Effector memory CD8-positive, alpha-beta T cell (primary cell): ENCODE results near the gene ODAD4.

Source experiments
- ATAC-seq: fragments of 150-1000 bp; cut with Tn5 transposase; replicated peaks from 2 replicates; pipeline ENCODE4 v1.10.0; 2021; ENCODE audit warnings: mild to moderate bottlenecking, moderate library complexity
- DNase-seq, 3 experiments: peaks; one replicate each; pipeline ENCODE4 v3.0.0; 2021
- H3K27ac Mint-ChIP-seq, 2 donors: one replicate each; pipeline ENCODE4 v1.8.0; 2022; ENCODE audit warnings: mild to moderate bottlenecking in 2 of 2, mixed read lengths in 2 of 2, moderate library complexity in 2 of 2
- H3K27me3 Mint-ChIP-seq, 2 donors: one replicate each; pipeline ENCODE4 v1.8.0; 2022; ENCODE audit warnings: mixed read lengths in 2 of 2
- H3K36me3 Mint-ChIP-seq: one replicate; pipeline ENCODE4 v1.8.0; 2022; ENCODE audit warnings: mild to moderate bottlenecking, moderate library complexity, mixed read lengths; ENCODE audit not compliant: insufficient read depth
- H3K4me1 Mint-ChIP-seq, 2 donors: one replicate each; pipeline ENCODE4 v1.8.0; 2022; ENCODE audit warnings: low read depth in 2 of 2, mixed read lengths in 2 of 2
- H3K4me3 Mint-ChIP-seq, 2 donors: one replicate each; pipeline ENCODE4 v1.8.0; 2022; ENCODE audit warnings: mild to moderate bottlenecking in 2 of 2, mixed read lengths in 2 of 2, moderate library complexity in 2 of 2
- H3K9me3 Mint-ChIP-seq, 2 donors: one replicate each; pipeline ENCODE4 v1.8.0; 2022; ENCODE audit warnings: mixed read lengths in 2 of 2

ODAD4 gene

GRCh38 chr17:41974031-41974430 lies 43.6 kb downstream of the ODAD4 start:
- DNase-seq (no peak), ATAC-seq (no peak)
- Mint-ChIP-seq H3K27ac (no peak overlapping the region), H3K9me3 (no peaks in the 10 kb centered on the region), H3K4me1 (peaks cover 4 to 11% of the 10 kb centered on the region in 2 donors), H3K27me3 (no peaks in the 10 kb centered on the region), H3K36me3 (peaks cover 72% of the 10 kb centered on the region), H3K4me3 (no peak overlapping the region)

- H3K9me3 Mint-ChIP-seq: no peaks in the 10 kb centered on the region
- peaks cover 79% of the 10 kb centered on the region for H3K36me3 Mint-ChIP-seq
- H3K4me3 Mint-ChIP-seq: no peak overlapping the region
- ATAC-seq (no peak), DNase-seq (no peak)
- peak overlapping the region in 1 of 2 donors; percentile 26 for H3K27ac Mint-ChIP-seq
- peaks cover 4 to 11% of the 10 kb centered on the region in 2 donors for H3K4me1 Mint-ChIP-seq
- H3K27me3 Mint-ChIP-seq: no peaks in the 10 kb centered on the region
Observed at GRCh38 chr17:41974658-41975057, 44.2 kb downstream of the ODAD4 start.

GRCh38 chr17:41975099-41976083 lies 45.0 kb downstream of the ODAD4 start:
- Mint-ChIP-seq H3K9me3 (no peaks in the 10 kb centered on the region), H3K4me3 (no peak overlapping the region), H3K36me3 (peaks cover 81% of the 10 kb centered on the region), H3K27me3 (no peaks in the 10 kb centered on the region), H3K4me1 (peaks cover 4 to 11% of the 10 kb centered on the region in 2 donors), H3K27ac (peak overlapping the region in 1 of 2 donors; percentile 16)
- no peak for DNase-seq
- no peak for ATAC-seq

GRCh38 chr17:41976142-41976768 lies 45.8 kb downstream of the ODAD4 start:
- H3K4me3 Mint-ChIP-seq: no peak overlapping the region
- DNase-seq (no peak), ATAC-seq (no peak)
- no peaks in the 10 kb centered on the region for H3K9me3 Mint-ChIP-seq
- peaks cover 84% of the 10 kb centered on the region for H3K36me3 Mint-ChIP-seq
- H3K27ac Mint-ChIP-seq: no peak overlapping the region
- H3K27me3 Mint-ChIP-seq: no peaks in the 10 kb centered on the region
- H3K4me1 Mint-ChIP-seq: peaks cover 0 to 6% of the 10 kb centered on the region in 2 donors

GRCh38 chr17:41977991-41978390 lies 47.6 kb downstream of the ODAD4 start:
- DNase-seq: no peak
- H3K4me1 Mint-ChIP-seq: no peaks in the 10 kb centered on the region
- H3K36me3 Mint-ChIP-seq: peaks cover 90% of the 10 kb centered on the region
- no peak overlapping the region for H3K27ac Mint-ChIP-seq
- ATAC-seq: no peak
- H3K4me3 Mint-ChIP-seq: no peak overlapping the region
- H3K9me3 Mint-ChIP-seq: no peaks in the 10 kb centered on the region
- no peaks in the 10 kb centered on the region for H3K27me3 Mint-ChIP-seq

GRCh38 chr17:41982026-41982760 lies 51.8 kb downstream of the ODAD4 start:
- no peaks in the 10 kb centered on the region for H3K27me3 Mint-ChIP-seq
- H3K36me3 Mint-ChIP-seq: peaks cover 98% of the 10 kb centered on the region
- DNase-seq: no peak
- H3K27ac Mint-ChIP-seq: peak overlapping the region in 1 of 2 donors; percentile 32
- H3K4me1 Mint-ChIP-seq: peaks cover 0 to 3% of the 10 kb centered on the region in 2 donors
- no peak overlapping the region for H3K4me3 Mint-ChIP-seq
- no peaks in the 10 kb centered on the region for H3K9me3 Mint-ChIP-seq
- no peak for ATAC-seq

GRCh38 chr17:41984454-41984853 lies 54.0 kb downstream of the ODAD4 start:
- H3K4me3 Mint-ChIP-seq: no peak overlapping the region
- ATAC-seq: no peak
- peaks cover 91% of the 10 kb centered on the region for H3K36me3 Mint-ChIP-seq
- no peak for DNase-seq
- no peaks in the 10 kb centered on the region for H3K9me3 Mint-ChIP-seq
- H3K27ac Mint-ChIP-seq: no peak overlapping the region
- H3K4me1 Mint-ChIP-seq: peaks cover 0 to 9% of the 10 kb centered on the region in 2 donors
- no peaks in the 10 kb centered on the region for H3K27me3 Mint-ChIP-seq

GRCh38 chr17:41985919-41986318 lies 55.5 kb downstream of the ODAD4 start:
- Mint-ChIP-seq H3K9me3 (no peaks in the 10 kb centered on the region), H3K27me3 (no peaks in the 10 kb centered on the region), H3K36me3 (peaks cover 89% of the 10 kb centered on the region), H3K4me1 (peaks cover 0 to 10% of the 10 kb centered on the region in 2 donors), H3K4me3 (no peak overlapping the region), H3K27ac (peak overlapping the region in 1 of 2 donors; percentile 38)
- DNase-seq: no peak
- no peak for ATAC-seq

- DNase-seq (no peak), ATAC-seq (no peak)
- no peak overlapping the region for H3K4me3 Mint-ChIP-seq
- H3K9me3 Mint-ChIP-seq: no peaks in the 10 kb centered on the region
- H3K4me1 Mint-ChIP-seq: peaks cover 0 to 15% of the 10 kb centered on the region in 2 donors
- peaks cover 89% of the 10 kb centered on the region for H3K36me3 Mint-ChIP-seq
- no peaks in the 10 kb centered on the region for H3K27me3 Mint-ChIP-seq
- peak overlapping the region in 1 of 2 donors; percentile 38 for H3K27ac Mint-ChIP-seq
Observed at GRCh38 chr17:41986634-41987033, 56.2 kb downstream of the ODAD4 start.

- no peaks in the 10 kb centered on the region for H3K9me3 Mint-ChIP-seq
- DNase-seq: no peak
- ATAC-seq: no peak
- H3K4me1 Mint-ChIP-seq: peaks cover 0 to 15% of the 10 kb centered on the region in 2 donors
- no peaks in the 10 kb centered on the region for H3K27me3 Mint-ChIP-seq
- no peak overlapping the region for H3K4me3 Mint-ChIP-seq
- no peak overlapping the region for H3K27ac Mint-ChIP-seq
- peaks cover 89% of the 10 kb centered on the region for H3K36me3 Mint-ChIP-seq
Observed at GRCh38 chr17:41987642-41988041, 57.2 kb downstream of the ODAD4 start.

- Mint-ChIP-seq H3K27me3 (no peaks in the 10 kb centered on the region), H3K27ac (no peak overlapping the region), H3K9me3 (no peaks in the 10 kb centered on the region), H3K4me3 (no peak overlapping the region), H3K36me3 (peaks cover 89% of the 10 kb centered on the region), H3K4me1 (peaks cover 0 to 15% of the 10 kb centered on the region in 2 donors)
- ATAC-seq (no peak), DNase-seq (no peak)
Observed at GRCh38 chr17:41988418-41988817, 58.0 kb downstream of the ODAD4 start.

GRCh38 chr17:41989702-41990419 lies 59.4 kb downstream of the ODAD4 start:
- no peak overlapping the region for H3K4me3 Mint-ChIP-seq
- H3K27me3 Mint-ChIP-seq: no peaks in the 10 kb centered on the region
- H3K27ac Mint-ChIP-seq: no peak overlapping the region
- no peaks in the 10 kb centered on the region for H3K9me3 Mint-ChIP-seq
- peaks cover 0 to 12% of the 10 kb centered on the region in 2 donors for H3K4me1 Mint-ChIP-seq
- peaks cover 89% of the 10 kb centered on the region for H3K36me3 Mint-ChIP-seq
- DNase-seq (no peak), ATAC-seq (no peak)

- peaks cover 0 to 10% of the 10 kb centered on the region in 2 donors for H3K4me1 Mint-ChIP-seq
- DNase-seq: no peak
- no peak overlapping the region for H3K4me3 Mint-ChIP-seq
- no peaks in the 10 kb centered on the region for H3K9me3 Mint-ChIP-seq
- peaks cover 88% of the 10 kb centered on the region for H3K36me3 Mint-ChIP-seq
- no peak for ATAC-seq
- H3K27ac Mint-ChIP-seq: peak overlapping the region in 1 of 2 donors; percentile 12
- no peaks in the 10 kb centered on the region for H3K27me3 Mint-ChIP-seq
Observed at GRCh38 chr17:41992576-41992975, 62.2 kb downstream of the ODAD4 start.
